Measurements from ENCODE around the gene ARAP1.

DNA sequence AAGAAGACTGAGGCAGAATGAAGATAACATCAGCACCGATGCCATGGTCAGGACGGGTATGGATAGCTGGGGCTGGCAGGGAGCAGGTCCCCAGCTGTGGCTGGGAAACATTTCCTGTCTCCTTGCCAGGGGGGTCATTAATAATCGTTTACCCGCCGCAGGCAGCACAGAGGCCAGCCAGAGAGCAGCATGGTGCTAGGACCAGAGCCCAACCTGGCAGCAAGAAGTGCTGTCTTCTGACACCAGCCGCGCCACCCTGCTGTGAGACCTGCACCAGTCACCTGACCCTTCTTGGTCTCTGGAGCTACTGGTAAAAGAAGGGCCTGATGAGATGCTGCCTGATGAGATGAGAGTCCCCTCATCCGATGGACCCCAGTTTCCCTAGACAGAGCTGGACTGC lies 114.3 kb downstream of the ARAP1 start:
- TF ChIP-seq CTCF (IDR thresholded peaks at IDR 0.05) (no peak), EZH2phosphoT487 (IDR thresholded peaks at IDR 0.05) (no peak), EZH2 (IDR thresholded peaks at IDR 0.05) (no peak)
